Gastrocnemius medialis (tissue), 4 donors: Measurements from ENCODE around the gene ANKRD11. TPM values are rescaled to one million over a fixed set of nuclear protein-coding genes. Genes with fewer than 3 reads are reported as not detected.

Experiments
- ATAC-seq, 2 donors: fragments of 150-250 bp; one replicate each; pipeline ENCODE4 v1.9.1; 2016
- DNase-seq, 2 donors: peaks; one replicate each; pipeline ENCODE4 v3.0.0-alpha.2; 2019
- H3K27ac ChIP-seq, 4 donors: fragments of 200-600 bp; sonication (generic); 1 replicate in 1 of 4; 2 replicates in 3 of 4; pipeline ENCODE4 v1.5.1; 2016 to 2018; ENCODE audit warnings: mild to moderate bottlenecking in 2 of 4, moderate library complexity in 1 of 4
- H3K27me3 ChIP-seq, 3 donors: fragments of 200-600 bp; sonication (generic) in 2 of 3; 1 replicate in 1 of 3; 2 replicates in 2 of 3; pipeline versions ENCODE4 v1.5.1 to v1.6.0; 2016 to 2019; ENCODE audit warnings: mild to moderate bottlenecking in 1 of 3, moderate library complexity in 1 of 3
- H3K36me3 ChIP-seq, 2 donors: fragments of 200-600 bp; sonication (generic) in 1 of 2; one replicate each; pipeline ENCODE4 v1.5.1; 2017 to 2018
- H3K4me1 ChIP-seq, 2 donors: fragments of 200-600 bp; sonication (generic) in 1 of 2; one replicate each; pipeline ENCODE4 v1.5.1; 2016 to 2017; ENCODE audit warnings: mild to moderate bottlenecking in 2 of 2
- H3K4me3 ChIP-seq, 4 donors: fragments of 200-600 bp; sonication (generic) in 3 of 4; 1 replicate in 1 of 4; 2 replicates in 3 of 4; pipeline ENCODE4 v1.5.1; 2016 to 2019; ENCODE audit warnings: mild to moderate bottlenecking in 2 of 4
- H3K9me3 ChIP-seq, 3 donors: fragments of 200-600 bp; sonication (generic) in 2 of 3; 1 replicate in 1 of 3; 2 replicates in 2 of 3; pipeline ENCODE4 v1.5.1; 2016 to 2019
- CTCF ChIP-seq, 5 experiments: fragments of 450-650 bp in 3 of 5; fragments of 200-600 bp in 2 of 5; sonication (generic) in 2 of 5; IDR thresholded peaks in 4 of 5; conservative IDR thresholded peaks in 1 of 5; 1 replicate in 4 of 5; 2 replicates in 1 of 5; pipeline ENCODE4 v1.5.1; 2016 to 2019; ENCODE audit warnings: antibody characterized with exemption in 5 of 5, mild to moderate bottlenecking in 3 of 5, moderate library complexity in 3 of 5
- POLR2A ChIP-seq, 2 donors: fragments of 450-650 bp; IDR thresholded peaks; one replicate each; pipeline ENCODE4 v1.6.1; 2017; ENCODE audit warnings: antibody characterized with exemption in 2 of 2, mild to moderate bottlenecking in 2 of 2, moderate library complexity in 2 of 2
- in situ Hi-C, 4 donors: fragments of 200-750 bp; cut with MboI; loops; one replicate each; pipeline versions ENCODE4 v1.15.0 to v1.8.0; 2017; ENCODE audit warnings: low sequenced_read_pairs in 4 of 4
- intact Hi-C: fragments of 100-400 bp; cut with DNase I; formaldehyde crosslinking; loops from one replicate; pipeline ENCODE4 v1.15.1; 2023; ENCODE audit warnings: low total_unique reads
- total RNA-seq, 4 donors: library from RNA; depleted of rRNA; stranded (reverse); fragments of >200 nt; gene quantifications; one replicate each; pipeline versions ENCODE4 v1.1.0 to v1.2.3, GENCODE V29; 2016

Gene ANKRD11
- total RNA-seq, 4 donors from 2014 or later: 26.0 to 77.0 (median 55.0) TPM

GRCh38 chr16:89366561-89367537 is 123.5 kb downstream of the ANKRD11 start:
- no peaks in the 10 kb centered on the region for H3K27me3 ChIP-seq
- H3K9me3 ChIP-seq: no peaks in the 10 kb centered on the region
- H3K27ac ChIP-seq: no peak overlapping the region
- in situ Hi-C loops: no loop called here
- no peaks in the 10 kb centered on the region for H3K36me3 ChIP-seq
- ATAC-seq (no peak), DNase-seq (no peak)
- no peak for TF ChIP-seq CTCF (IDR thresholded peaks at IDR 0.05 in 4 of 5, conservative IDR thresholded peaks at IDR 0.05 in 1 of 5)
- no peak for TF ChIP-seq POLR2A (IDR thresholded peaks at IDR 0.05)
- peaks cover 83 to 84% of the 10 kb centered on the region in 2 donors for H3K4me1 ChIP-seq
- intact Hi-C loops: loop anchor here (2.0 kb wide), 1 partner anchor 16 kb away; no protein-coding TSS in a partner anchor
- H3K4me3 ChIP-seq: no peak overlapping the region

- TF ChIP-seq CTCF (IDR thresholded peaks at IDR 0.05 in 4 of 5, conservative IDR thresholded peaks at IDR 0.05 in 1 of 5) (no peak), POLR2A (IDR thresholded peaks at IDR 0.05) (no peak)
- in situ Hi-C loops: no loop called here
- intact Hi-C loops: loop anchor here (2.0 kb wide), 1 partner anchor 17 kb away; no protein-coding TSS in a partner anchor
- H3K36me3 ChIP-seq: no peaks in the 10 kb centered on the region
- peaks cover 83 to 84% of the 10 kb centered on the region in 2 donors for H3K4me1 ChIP-seq
- no peak overlapping the region for H3K4me3 ChIP-seq
- H3K27ac ChIP-seq: no peak overlapping the region
- ATAC-seq (no peak), DNase-seq (no peak)
- no peaks in the 10 kb centered on the region for H3K9me3 ChIP-seq
- no peaks in the 10 kb centered on the region for H3K27me3 ChIP-seq
Observed at GRCh38 chr16:89365996-89366395, 124.4 kb downstream of the ANKRD11 start.

GRCh38 chr16:89365044-89365467 is 125.3 kb downstream of the ANKRD11 start:
- intact Hi-C loops: no loop called here
- Histone ChIP-seq H3K36me3 (no peaks in the 10 kb centered on the region), H3K27me3 (no peaks in the 10 kb centered on the region), H3K27ac (no peak overlapping the region), H3K9me3 (no peaks in the 10 kb centered on the region), H3K4me1 (peaks cover 85% of the 10 kb centered on the region in 2 donors), H3K4me3 (no peak overlapping the region)
- DNase-seq: no peak
- TF ChIP-seq POLR2A (IDR thresholded peaks at IDR 0.05) (no peak), CTCF (IDR thresholded peaks at IDR 0.05 in 4 of 5, conservative IDR thresholded peaks at IDR 0.05 in 1 of 5) (no peak)
- ATAC-seq: no peak
- in situ Hi-C loops: no loop called here

GRCh38 chr16:89364606-89365005 is 125.8 kb downstream of the ANKRD11 start:
- ATAC-seq (no peak), DNase-seq (no peak)
- in situ Hi-C loops (no loop called here), intact Hi-C loops (no loop called here)
- Histone ChIP-seq H3K9me3 (no peaks in the 10 kb centered on the region), H3K4me1 (peaks cover 85% of the 10 kb centered on the region in 2 donors), H3K27me3 (no peaks in the 10 kb centered on the region), H3K27ac (peak overlapping the region in 3 of 4 donors; percentile 24 to 51 (median 31)), H3K4me3 (no peak overlapping the region), H3K36me3 (no peaks in the 10 kb centered on the region)
- no peak for TF ChIP-seq CTCF (IDR thresholded peaks at IDR 0.05 in 4 of 5, conservative IDR thresholded peaks at IDR 0.05 in 1 of 5)
- TF ChIP-seq POLR2A (IDR thresholded peaks at IDR 0.05): no peak
